DOHH2 (cell line): ENCODE measurements around the gene RBM33.

Source experiments
- CTCF ChIP-seq: fragments of 200-600 bp; sonication (generic); IDR thresholded peaks from one replicate; pipeline ENCODE4 v1.5.1; 2014; ENCODE audit warnings: antibody characterized with exemption, mild to moderate bottlenecking, low read depth, low read length; ENCODE audit not compliant: poor library complexity, severe bottlenecking
- EZH2phosphoT487 ChIP-seq: fragments of 200-600 bp; sonication (generic); IDR thresholded peaks from 2 replicates; pipeline ENCODE4 v1.6.1; 2017; ENCODE audit warnings: borderline replicate concordance, mild to moderate bottlenecking, antibody characterized with exemption, low read length, moderate library complexity, mixed read lengths

DNA sequence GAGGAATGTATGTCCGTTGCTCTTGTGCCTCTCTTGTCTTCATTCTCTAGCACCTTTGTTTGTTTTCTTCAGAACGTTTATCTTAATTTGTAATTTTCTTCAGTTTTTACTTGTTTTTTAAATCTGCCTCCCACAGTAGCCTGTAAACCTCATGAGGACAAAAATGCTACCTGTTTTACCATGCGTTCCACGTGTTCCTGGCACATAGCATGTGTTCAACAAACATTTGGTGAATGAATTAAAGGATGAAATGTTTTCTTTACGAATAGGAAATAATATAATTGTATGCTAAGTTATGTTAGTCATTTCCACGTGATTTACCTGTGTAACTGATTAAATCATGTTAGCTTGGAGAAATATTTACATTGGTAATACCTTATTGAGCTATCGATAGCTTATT is 2.2 kb downstream of the RBM33 start:
- TF ChIP-seq CTCF: no peak
- no peak for TF ChIP-seq EZH2phosphoT487
